Astrocyte (in vitro differentiated cells and primary cell): ENCODE results near the gene TMPRSS6. TPM values are rescaled to one million over a fixed set of nuclear protein-coding genes. Genes with fewer than 3 reads are reported as not detected.
A peak's percentile ranks its signal among the peaks of the same experiment; 100 is the strongest.

Source experiments
- DNase-seq: peaks from one replicate; pipeline ENCODE4 v3.0.0-alpha.2; 2010; ENCODE audit warnings: low read depth
- FAIRE-seq: peaks from 2 replicates; lab custom pipeline; 2011; peaks lifted over from hg19 to GRCh38; lab: Jason Lieb, UNC
- H2AFZ ChIP-seq: 2 replicates; pipeline ENCODE4 v1.6.0; 2012; ENCODE audit warnings: low read depth, low read length, inconsistent platforms
- H3K27ac ChIP-seq: 2 replicates; pipeline ENCODE4 v1.5.1; 2011; ENCODE audit warnings: low read depth, low read length, inconsistent platforms
- H3K27me3 ChIP-seq: 2 replicates; pipeline ENCODE4 v1.6.0; 2011; ENCODE audit warnings: low read length, inconsistent platforms; ENCODE audit not compliant: insufficient read depth
- H3K36me3 ChIP-seq: 2 replicates; pipeline ENCODE4 v1.5.1; 2011; ENCODE audit warnings: low read length, inconsistent platforms; ENCODE audit not compliant: insufficient read depth
- H3K4me1 ChIP-seq: 2 replicates; pipeline ENCODE4 v1.5.1; 2011; ENCODE audit warnings: low read length, inconsistent platforms; ENCODE audit not compliant: insufficient read depth
- H3K4me2 ChIP-seq: 2 replicates; pipeline ENCODE4 v1.6.0; 2012; ENCODE audit warnings: low read length, inconsistent platforms
- H3K4me3 ChIP-seq: 2 replicates; pipeline ENCODE4 v1.5.1; 2011; ENCODE audit warnings: low read depth, mild to moderate bottlenecking, low read length, inconsistent platforms; ENCODE audit not compliant: insufficient read depth
- H3K79me2 ChIP-seq: 2 replicates; pipeline ENCODE4 v1.6.0; 2012; ENCODE audit warnings: mild to moderate bottlenecking, low read length, inconsistent platforms; ENCODE audit not compliant: insufficient read depth
- H3K9ac ChIP-seq: 2 replicates; pipeline ENCODE4 v1.6.0; 2012; ENCODE audit warnings: mild to moderate bottlenecking, low read length, inconsistent platforms
- H3K9me3 ChIP-seq: 2 replicates; pipeline ENCODE4 v1.5.1; 2012; ENCODE audit warnings: low read depth, mild to moderate bottlenecking, low read length, inconsistent platforms; ENCODE audit not compliant: insufficient read depth
- H4K20me1 ChIP-seq: 2 replicates; pipeline ENCODE4 v1.6.0; 2012; ENCODE audit warnings: low read length, inconsistent platforms; ENCODE audit not compliant: insufficient read depth
- H3K27ac Mint-ChIP-seq: one replicate; pipeline ENCODE4 v1.8.0; 2021; ENCODE audit warnings: mild to moderate bottlenecking, mixed read lengths; ENCODE audit not compliant: unreplicated experiment
- H3K27me3 Mint-ChIP-seq: one replicate; pipeline ENCODE4 v1.8.0; 2021; ENCODE audit warnings: low read depth, mixed read lengths; ENCODE audit not compliant: unreplicated experiment
- H3K36me3 Mint-ChIP-seq: one replicate; pipeline ENCODE4 v1.8.0; 2021; ENCODE audit warnings: low read depth, mixed read lengths; ENCODE audit not compliant: unreplicated experiment
- H3K4me1 Mint-ChIP-seq: one replicate; pipeline ENCODE4 v1.8.0; 2021; ENCODE audit warnings: low read depth, mixed read lengths; ENCODE audit not compliant: unreplicated experiment
- H3K4me3 Mint-ChIP-seq: one replicate; pipeline ENCODE4 v1.8.0; 2021; ENCODE audit warnings: mild to moderate bottlenecking, moderate library complexity, mixed read lengths; ENCODE audit not compliant: unreplicated experiment
- H3K9me3 Mint-ChIP-seq: one replicate; pipeline ENCODE4 v1.8.0; 2021; ENCODE audit warnings: mild to moderate bottlenecking, mixed read lengths; ENCODE audit not compliant: unreplicated experiment
- EZH2 ChIP-seq: IDR thresholded peaks from 2 replicates; pipeline ENCODE4 v1.6.1; 2012; ENCODE audit warnings: mild to moderate bottlenecking, low read length, inconsistent platforms; ENCODE audit not compliant: insufficient read depth
- total RNA-seq: library from RNA; stranded (reverse); gene quantifications from 2 replicates; pipeline ENCODE4 v1.2.1, GENCODE V29; 2021
- TF ChIP-seq, protein P1 (sequence below): IDR thresholded peaks from 2 replicates; pipeline ENCODE4 v1.5.1; 2011; ENCODE audit warnings: low read depth, mild to moderate bottlenecking, inconsistent platforms, low read length, moderate library complexity; ENCODE audit not compliant: insufficient read depth

Gene TMPRSS6
- total RNA-seq, 1 donor from 2014 or later, result not detected

DNA sequence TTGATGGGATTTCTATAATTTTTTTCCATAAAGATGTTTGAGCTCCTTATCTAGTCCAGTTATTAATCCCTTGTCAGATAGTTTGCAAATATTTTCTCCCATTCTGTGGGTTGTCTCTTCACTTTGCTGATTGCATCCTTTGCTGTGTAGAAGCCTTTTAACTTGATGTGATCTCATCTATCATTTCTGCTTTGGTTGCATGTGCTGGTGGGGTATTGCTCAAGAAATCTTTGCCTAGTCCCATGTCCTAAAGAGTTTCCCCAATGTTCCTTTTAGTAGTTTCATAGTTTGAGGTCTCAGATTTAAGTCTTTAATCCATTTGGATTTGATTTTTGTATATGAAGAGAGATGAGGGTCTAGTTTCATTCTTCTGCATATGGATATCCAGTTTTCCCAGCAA lies 41.9 kb upstream of the TMPRSS6 start:
- no peaks in the 10 kb centered on the region for H3K79me2 ChIP-seq
- no peaks in the 10 kb centered on the region for H4K20me1 ChIP-seq
- H3K9ac ChIP-seq, result no peak overlapping the region
- Mint-ChIP-seq H3K9me3 (peaks cover 10% of the 10 kb centered on the region), H3K27me3 (peaks cover 15% of the 10 kb centered on the region), H3K4me3 (no peak overlapping the region), H3K4me1 (peaks cover 4% of the 10 kb centered on the region), H3K36me3 (peaks cover 6% of the 10 kb centered on the region), H3K27ac (no peak overlapping the region)
- H3K27me3 ChIP-seq, result peaks cover 6% of the 10 kb centered on the region
- H3K4me3 ChIP-seq, result no peak overlapping the region
- H2AFZ ChIP-seq, result no peak overlapping the region
- H3K4me1 ChIP-seq, result peaks cover 6% of the 10 kb centered on the region
- FAIRE-seq (no peak), DNase-seq (no peak)
- H3K27ac ChIP-seq, result no peak overlapping the region
- TF ChIP-seq, protein P1, sequence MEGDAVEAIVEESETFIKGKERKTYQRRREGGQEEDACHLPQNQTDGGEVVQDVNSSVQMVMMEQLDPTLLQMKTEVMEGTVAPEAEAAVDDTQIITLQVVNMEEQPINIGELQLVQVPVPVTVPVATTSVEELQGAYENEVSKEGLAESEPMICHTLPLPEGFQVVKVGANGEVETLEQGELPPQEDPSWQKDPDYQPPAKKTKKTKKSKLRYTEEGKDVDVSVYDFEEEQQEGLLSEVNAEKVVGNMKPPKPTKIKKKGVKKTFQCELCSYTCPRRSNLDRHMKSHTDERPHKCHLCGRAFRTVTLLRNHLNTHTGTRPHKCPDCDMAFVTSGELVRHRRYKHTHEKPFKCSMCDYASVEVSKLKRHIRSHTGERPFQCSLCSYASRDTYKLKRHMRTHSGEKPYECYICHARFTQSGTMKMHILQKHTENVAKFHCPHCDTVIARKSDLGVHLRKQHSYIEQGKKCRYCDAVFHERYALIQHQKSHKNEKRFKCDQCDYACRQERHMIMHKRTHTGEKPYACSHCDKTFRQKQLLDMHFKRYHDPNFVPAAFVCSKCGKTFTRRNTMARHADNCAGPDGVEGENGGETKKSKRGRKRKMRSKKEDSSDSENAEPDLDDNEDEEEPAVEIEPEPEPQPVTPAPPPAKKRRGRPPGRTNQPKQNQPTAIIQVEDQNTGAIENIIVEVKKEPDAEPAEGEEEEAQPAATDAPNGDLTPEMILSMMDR, result no peak
- no peak for TF ChIP-seq EZH2
- no peak overlapping the region for H3K4me2 ChIP-seq
- no peaks in the 10 kb centered on the region for H3K36me3 ChIP-seq
- H3K9me3 ChIP-seq, result peaks cover 5% of the 10 kb centered on the region

DNA sequence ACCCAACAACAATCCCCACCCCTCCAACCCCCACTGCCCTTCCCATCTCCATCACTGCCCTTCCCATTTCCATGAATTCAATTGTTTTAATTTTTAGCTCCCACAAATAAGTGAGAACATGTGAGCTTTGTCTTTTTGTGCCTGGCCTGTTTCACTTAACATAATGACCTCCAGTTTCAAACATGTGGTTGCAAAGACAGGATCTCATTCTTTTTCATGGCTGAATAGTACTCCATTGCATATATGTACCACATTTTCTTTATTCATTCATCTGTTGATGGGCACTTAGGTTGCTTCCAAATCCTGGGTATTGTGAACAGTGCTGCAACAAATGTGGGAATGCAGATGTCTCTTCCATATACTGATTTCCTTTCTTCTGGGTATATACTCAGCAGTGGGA lies 41.2 kb upstream of the TMPRSS6 start:
- Histone ChIP-seq H3K4me2 (no peak overlapping the region), H3K9me3 (peaks cover 5% of the 10 kb centered on the region), H2AFZ (no peak overlapping the region), H3K36me3 (no peaks in the 10 kb centered on the region), H3K4me3 (no peak overlapping the region), H3K27me3 (peaks cover 6% of the 10 kb centered on the region), H3K79me2 (no peaks in the 10 kb centered on the region), H4K20me1 (no peaks in the 10 kb centered on the region), H3K4me1 (peaks cover 6% of the 10 kb centered on the region), H3K27ac (no peak overlapping the region), H3K9ac (no peak overlapping the region)
- H3K9me3 Mint-ChIP-seq, result peaks cover 6% of the 10 kb centered on the region
- no peak overlapping the region for H3K27ac Mint-ChIP-seq
- TF ChIP-seq EZH2, result no peak
- TF ChIP-seq, protein P1, result no peak
- H3K4me3 Mint-ChIP-seq, result no peak overlapping the region
- H3K4me1 Mint-ChIP-seq, result peaks cover 4% of the 10 kb centered on the region
- FAIRE-seq (no peak), DNase-seq (no peak)
- peaks cover 22% of the 10 kb centered on the region for H3K27me3 Mint-ChIP-seq
- H3K36me3 Mint-ChIP-seq, result peaks cover 3% of the 10 kb centered on the region

DNA sequence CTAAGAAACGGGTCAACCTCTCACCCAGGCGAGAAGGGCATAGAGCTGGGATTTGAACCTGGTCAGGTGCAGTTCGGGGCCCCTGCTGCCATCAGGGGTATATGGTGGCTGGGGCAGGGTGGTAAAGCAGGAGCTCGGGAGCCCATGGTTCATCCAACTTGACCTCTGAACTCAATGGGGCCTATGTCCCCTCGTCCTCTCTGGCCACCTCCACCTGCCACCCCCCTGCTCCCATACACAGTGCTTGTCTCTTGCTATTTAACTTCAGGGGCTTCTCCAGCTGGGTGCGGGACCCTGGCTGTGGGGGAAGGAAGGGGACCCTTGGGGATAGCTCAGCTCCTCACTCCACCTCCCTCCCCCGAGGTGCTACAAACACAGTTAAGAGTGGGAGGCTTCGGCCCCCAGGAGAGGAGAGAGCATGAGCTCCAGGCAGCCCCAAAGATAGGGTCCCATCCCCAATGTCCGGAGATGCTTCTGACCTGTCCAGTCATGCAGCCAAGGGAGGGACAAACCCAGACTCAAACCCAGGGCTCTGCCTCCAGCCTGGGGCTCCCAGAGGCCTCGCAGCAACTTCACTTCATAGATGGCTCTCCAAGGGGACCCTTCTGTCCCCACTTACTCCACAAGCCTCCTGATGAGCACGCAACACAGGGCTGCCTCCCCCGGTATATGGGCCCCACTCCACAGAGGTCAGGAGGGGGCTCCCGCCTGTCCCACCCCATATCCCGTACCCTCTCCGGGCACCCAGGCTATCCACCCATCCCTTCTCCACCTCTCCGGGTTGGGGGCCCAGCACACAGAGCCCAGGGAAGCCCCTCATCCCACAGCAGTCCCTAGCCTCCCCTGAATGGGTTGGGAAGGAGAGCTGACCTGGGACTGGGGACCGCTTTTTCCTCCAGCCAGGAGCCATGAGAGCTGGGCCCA lies 39.5 kb upstream of the TMPRSS6 start:
- TF ChIP-seq, protein P1, result no peak
- no peak for TF ChIP-seq EZH2
- H3K79me2 ChIP-seq, result no peaks in the 10 kb centered on the region
- Mint-ChIP-seq H3K36me3 (no peaks in the 10 kb centered on the region), H3K4me3 (no peak overlapping the region), H3K27ac (no peak overlapping the region), H3K27me3 (peaks cover 27% of the 10 kb centered on the region), H3K4me1 (peaks cover 4% of the 10 kb centered on the region), H3K9me3 (no peaks in the 10 kb centered on the region)
- H3K27me3 ChIP-seq, result peaks cover 9% of the 10 kb centered on the region
- H3K4me3 ChIP-seq, result no peak overlapping the region
- H3K4me1 ChIP-seq, result peaks cover 3% of the 10 kb centered on the region
- H3K9me3 ChIP-seq, result no peaks in the 10 kb centered on the region
- H3K36me3 ChIP-seq, result no peaks in the 10 kb centered on the region
- FAIRE-seq (no peak), DNase-seq (no peak)
- no peak overlapping the region for H3K27ac ChIP-seq
- H3K9ac ChIP-seq, result no peak overlapping the region
- H3K4me2 ChIP-seq, result peak overlapping the region; percentile 39
- H2AFZ ChIP-seq, result peak overlapping the region; percentile 26
- no peaks in the 10 kb centered on the region for H4K20me1 ChIP-seq
